ENCODE data around the gene MYO5C. TPM values are rescaled to one million over a fixed set of nuclear protein-coding genes. Genes with fewer than 3 reads are reported as not detected.
"Not testable (repeated sequence)": the region's sequence is repeated elsewhere in the genome, so short reads cannot be mapped to it uniquely, and the experiment has no call there.

Gene MYO5C
- total RNA-seq, 6 experiments from 2014 or later, result 0.02 to 0.10 TPM; not detected in 4

DNA sequence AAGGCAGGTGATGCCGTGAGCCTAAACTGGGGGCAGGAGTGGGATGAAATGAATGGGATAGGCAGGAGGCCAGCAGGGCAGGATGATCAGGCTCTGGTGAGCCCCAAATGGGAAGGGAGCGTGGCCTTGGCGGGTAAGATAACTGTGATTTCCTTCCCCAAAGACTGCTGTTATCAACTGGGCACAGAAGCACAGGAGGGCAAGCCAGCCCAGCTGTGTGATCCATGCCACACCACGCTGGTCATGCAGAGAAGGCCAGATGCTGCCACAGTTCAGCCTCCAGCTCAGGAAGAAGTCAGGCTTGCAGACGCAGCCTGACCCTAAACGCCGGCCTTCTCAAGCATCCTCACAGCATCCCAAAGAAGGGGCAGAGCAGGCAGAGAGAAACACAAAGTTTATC lies 52.3 kb downstream of the MYO5C start:
- no peak overlapping the region for H3K27ac Mint-ChIP-seq
- no peak overlapping the region for H3K4me3 Mint-ChIP-seq
- TF ChIP-seq, protein P1, sequence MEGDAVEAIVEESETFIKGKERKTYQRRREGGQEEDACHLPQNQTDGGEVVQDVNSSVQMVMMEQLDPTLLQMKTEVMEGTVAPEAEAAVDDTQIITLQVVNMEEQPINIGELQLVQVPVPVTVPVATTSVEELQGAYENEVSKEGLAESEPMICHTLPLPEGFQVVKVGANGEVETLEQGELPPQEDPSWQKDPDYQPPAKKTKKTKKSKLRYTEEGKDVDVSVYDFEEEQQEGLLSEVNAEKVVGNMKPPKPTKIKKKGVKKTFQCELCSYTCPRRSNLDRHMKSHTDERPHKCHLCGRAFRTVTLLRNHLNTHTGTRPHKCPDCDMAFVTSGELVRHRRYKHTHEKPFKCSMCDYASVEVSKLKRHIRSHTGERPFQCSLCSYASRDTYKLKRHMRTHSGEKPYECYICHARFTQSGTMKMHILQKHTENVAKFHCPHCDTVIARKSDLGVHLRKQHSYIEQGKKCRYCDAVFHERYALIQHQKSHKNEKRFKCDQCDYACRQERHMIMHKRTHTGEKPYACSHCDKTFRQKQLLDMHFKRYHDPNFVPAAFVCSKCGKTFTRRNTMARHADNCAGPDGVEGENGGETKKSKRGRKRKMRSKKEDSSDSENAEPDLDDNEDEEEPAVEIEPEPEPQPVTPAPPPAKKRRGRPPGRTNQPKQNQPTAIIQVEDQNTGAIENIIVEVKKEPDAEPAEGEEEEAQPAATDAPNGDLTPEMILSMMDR (IDR thresholded peaks at IDR 0.05), result no peak
- peaks cover 19% of the 10 kb centered on the region for H3K27me3 Mint-ChIP-seq (ENCODE audit: insufficient read depth)
- no peaks in the 10 kb centered on the region for H3K36me3 Mint-ChIP-seq (ENCODE audit: low read depth)
- DNase-seq, result no peak
- peaks cover 13% of the 10 kb centered on the region for H3K4me1 Mint-ChIP-seq (ENCODE audit: low read depth)
- H3K9me3 Mint-ChIP-seq, result no peaks in the 10 kb centered on the region

DNA sequence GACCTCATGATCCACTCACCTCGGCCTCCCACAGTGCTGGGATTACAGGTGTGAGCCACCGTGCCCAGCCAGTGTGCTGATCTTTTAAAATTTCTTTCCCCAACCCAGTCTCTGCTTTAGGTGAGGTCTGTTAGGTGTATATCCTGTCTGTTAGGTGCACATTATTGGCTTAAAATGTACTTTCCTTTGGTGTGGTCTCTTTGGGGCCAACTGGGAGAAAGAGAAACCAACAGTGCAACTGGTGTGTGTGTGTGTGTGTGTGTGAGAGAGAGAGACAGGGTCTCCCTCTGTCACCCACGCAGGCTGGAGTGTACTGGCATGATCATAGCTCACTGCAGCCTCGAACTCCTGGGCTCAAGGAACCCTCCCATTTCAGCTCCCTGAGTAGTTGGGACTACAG lies 54.1 kb downstream of the MYO5C start:
- no peaks in the 10 kb centered on the region for H3K36me3 Mint-ChIP-seq (ENCODE audit: low read depth)
- TF ChIP-seq, protein P1 (IDR thresholded peaks at IDR 0.05), result no peak
- H3K27ac Mint-ChIP-seq, result no peak overlapping the region
- peaks cover under 1% of the 10 kb centered on the region; the same call in 1 of the 2 replicates for H3K4me1 Mint-ChIP-seq (ENCODE audit: low read depth)
- no peaks in the 10 kb centered on the region for H3K9me3 Mint-ChIP-seq
- H3K4me3 Mint-ChIP-seq, result no peak overlapping the region
- peaks cover 21% of the 10 kb centered on the region for H3K27me3 Mint-ChIP-seq (ENCODE audit: insufficient read depth)
- DNase-seq, result no peak

GRCh38 chr15:52240166-52240565 lies 55.4 kb downstream of the MYO5C start:
- H3K36me3 Mint-ChIP-seq (ENCODE audit: low read depth), result no peaks in the 10 kb centered on the region
- TF ChIP-seq, protein P1 (IDR thresholded peaks at IDR 0.05), result no peak
- no peak overlapping the region for H3K27ac Mint-ChIP-seq
- peaks cover 5% of the 10 kb centered on the region for H3K4me1 Mint-ChIP-seq (ENCODE audit: low read depth)
- no peak for DNase-seq
- H3K4me3 Mint-ChIP-seq, result no peak overlapping the region
- H3K9me3 Mint-ChIP-seq, result no peaks in the 10 kb centered on the region
- peaks cover 19% of the 10 kb centered on the region for H3K27me3 Mint-ChIP-seq (ENCODE audit: insufficient read depth)

GRCh38 chr15:52238989-52239525 lies 56.5 kb downstream of the MYO5C start:
- H3K9me3 Mint-ChIP-seq; H3K4me3 Mint-ChIP-seq; H3K27ac Mint-ChIP-seq; DNase-seq; H3K36me3 Mint-ChIP-seq (ENCODE audit: low read depth): not testable (repeated sequence)
- H3K4me1 Mint-ChIP-seq (ENCODE audit: low read depth), result peaks cover 16% of the 10 kb centered on the region
- H3K27me3 Mint-ChIP-seq (ENCODE audit: insufficient read depth), result peaks cover 16% of the 10 kb centered on the region

DNA sequence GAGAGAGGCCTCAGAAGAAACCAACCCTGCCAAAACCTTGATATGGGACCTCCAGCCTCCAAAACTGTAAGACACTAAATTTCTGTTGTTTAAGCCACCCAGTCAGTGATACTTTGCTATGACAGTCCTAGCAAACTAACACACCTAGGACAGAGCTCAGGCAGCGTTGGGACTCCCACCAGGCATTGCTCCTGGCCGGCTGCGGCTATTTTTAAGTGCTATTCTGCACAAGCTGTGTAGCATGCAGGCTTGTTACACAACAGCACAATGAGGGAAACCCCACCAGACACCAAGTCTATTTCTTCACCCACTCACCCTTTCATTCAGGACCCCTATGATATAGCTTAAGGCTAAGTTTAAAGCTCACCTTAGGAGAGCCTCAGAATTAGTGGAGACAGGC lies 57.5 kb downstream of the MYO5C start:
- no peaks in the 10 kb centered on the region for H3K36me3 Mint-ChIP-seq (ENCODE audit: low read depth)
- H3K4me1 Mint-ChIP-seq (ENCODE audit: low read depth), result peaks cover 25% of the 10 kb centered on the region
- H3K27me3 Mint-ChIP-seq (ENCODE audit: insufficient read depth), result peaks cover 12% of the 10 kb centered on the region
- DNase-seq, result no peak
- H3K4me3 Mint-ChIP-seq, result no peak overlapping the region
- no peaks in the 10 kb centered on the region for H3K9me3 Mint-ChIP-seq
- TF ChIP-seq, protein P1 (IDR thresholded peaks at IDR 0.05), result no peak
- no peak overlapping the region for H3K27ac Mint-ChIP-seq

- H3K4me1 Mint-ChIP-seq (ENCODE audit: low read depth), result peaks cover 40% of the 10 kb centered on the region
- peaks cover 6% of the 10 kb centered on the region for H3K27me3 Mint-ChIP-seq (ENCODE audit: insufficient read depth)
- TF ChIP-seq, protein P1 (IDR thresholded peaks at IDR 0.05), result no peak
- H3K36me3 Mint-ChIP-seq (ENCODE audit: low read depth), result no peaks in the 10 kb centered on the region
- H3K4me3 Mint-ChIP-seq, result no peak overlapping the region
- no peak overlapping the region for H3K27ac Mint-ChIP-seq
- DNase-seq, result no peak
- no peaks in the 10 kb centered on the region for H3K9me3 Mint-ChIP-seq
These were observed 59.6 kb downstream of the MYO5C start for GRCh38 chr15:52236013-52236412.
